Colonic mucosa (tissue), 4 donors: ENCODE data around the gene LGI4. TPM values are rescaled to one million over a fixed set of nuclear protein-coding genes. Genes with fewer than 3 reads are reported as not detected.

Experiments
- DNase-seq: peaks from one replicate; pipeline ENCODE4 v3.0.0-alpha.2; 2020
- H3K27ac ChIP-seq: fragments of 200-600 bp; one replicate; pipeline ENCODE4 v1.8.0; 2021
- H3K27me3 ChIP-seq: fragments of 200-600 bp; one replicate; pipeline ENCODE4 v1.8.0; 2021
- H3K36me3 ChIP-seq: fragments of 200-600 bp; one replicate; pipeline ENCODE4 v1.8.0; 2021
- H3K4me1 ChIP-seq: fragments of 200-600 bp; one replicate; pipeline ENCODE4 v1.8.0; 2021; ENCODE audit warnings: mild to moderate bottlenecking
- H3K4me3 ChIP-seq: fragments of 200-600 bp; one replicate; pipeline ENCODE4 v1.8.0; 2021
- H3K9ac ChIP-seq, 2 donors: one replicate each; pipeline ENCODE4 v1.7.0; 2013; ENCODE audit warnings: control low read depth in 2 of 2, low read depth in 2 of 2, low read length in 2 of 2
- H3K9me3 ChIP-seq: fragments of 200-600 bp; one replicate; pipeline ENCODE4 v1.8.0; 2021
- intact Hi-C: fragments of 100-400 bp; cut with DNase I; formaldehyde crosslinking; loops from one replicate; pipeline ENCODE4 v1.14.1; 2022
- total RNA-seq, 2 donors: library from RNA; stranded (reverse); fragmentation: NEBNext Ultra II Directional in 1 of 2; extraction: Animal tissue kit (Norgen Biotek cat#: 25700) in 1 of 2; gene quantifications; one replicate each; pipeline ENCODE4 v1.2.1, GENCODE V29; 2021
- TF ChIP-seq, protein P1 (sequence below): fragments of 200-600 bp; IDR thresholded peaks from one replicate; pipeline ENCODE4 v1.8.0; 2022; ENCODE audit warnings: antibody characterized with exemption, mild to moderate bottlenecking
- donor health status: healthy.
- donor health status: DM: no; HTN: no; CAD: no.
- donor health status: DM: no; HTN: no; CAD: no.

The LGI4 gene
- total RNA-seq, 2 donors from 2014 or later: 5.8 to 10.2 TPM

DNA sequence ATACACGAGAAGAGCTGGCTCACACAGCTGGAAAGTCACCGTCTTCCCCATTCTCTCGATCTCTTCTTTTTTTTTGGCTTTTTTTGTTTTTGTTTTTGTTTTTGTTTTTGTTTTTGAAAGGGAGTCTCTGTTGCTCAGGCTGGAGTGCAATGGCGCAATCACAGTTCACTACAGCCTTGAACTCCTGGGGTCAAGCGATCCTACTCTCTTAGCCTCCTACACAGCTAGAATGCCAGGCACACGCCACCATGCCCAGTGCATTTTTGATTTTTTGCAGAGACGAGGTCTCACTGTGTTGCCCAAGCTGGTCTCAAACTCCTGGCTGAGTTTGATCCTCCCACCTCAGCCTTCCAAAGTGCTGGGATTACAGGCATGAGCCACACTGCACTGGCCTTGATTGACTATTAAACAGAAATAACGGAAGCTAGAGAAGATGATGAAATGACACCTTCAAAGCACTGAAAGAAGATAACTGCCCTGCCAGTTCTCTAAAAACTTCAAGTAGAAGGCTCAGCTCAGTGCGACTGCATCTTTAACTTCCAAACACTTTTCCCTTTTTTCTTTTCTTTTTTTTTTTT lies 15.2 kb downstream of the LGI4 start:
- no peaks in the 10 kb centered on the region for H3K27me3 ChIP-seq
- TF ChIP-seq, protein P1, sequence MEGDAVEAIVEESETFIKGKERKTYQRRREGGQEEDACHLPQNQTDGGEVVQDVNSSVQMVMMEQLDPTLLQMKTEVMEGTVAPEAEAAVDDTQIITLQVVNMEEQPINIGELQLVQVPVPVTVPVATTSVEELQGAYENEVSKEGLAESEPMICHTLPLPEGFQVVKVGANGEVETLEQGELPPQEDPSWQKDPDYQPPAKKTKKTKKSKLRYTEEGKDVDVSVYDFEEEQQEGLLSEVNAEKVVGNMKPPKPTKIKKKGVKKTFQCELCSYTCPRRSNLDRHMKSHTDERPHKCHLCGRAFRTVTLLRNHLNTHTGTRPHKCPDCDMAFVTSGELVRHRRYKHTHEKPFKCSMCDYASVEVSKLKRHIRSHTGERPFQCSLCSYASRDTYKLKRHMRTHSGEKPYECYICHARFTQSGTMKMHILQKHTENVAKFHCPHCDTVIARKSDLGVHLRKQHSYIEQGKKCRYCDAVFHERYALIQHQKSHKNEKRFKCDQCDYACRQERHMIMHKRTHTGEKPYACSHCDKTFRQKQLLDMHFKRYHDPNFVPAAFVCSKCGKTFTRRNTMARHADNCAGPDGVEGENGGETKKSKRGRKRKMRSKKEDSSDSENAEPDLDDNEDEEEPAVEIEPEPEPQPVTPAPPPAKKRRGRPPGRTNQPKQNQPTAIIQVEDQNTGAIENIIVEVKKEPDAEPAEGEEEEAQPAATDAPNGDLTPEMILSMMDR: no peak
- intact Hi-C loops: no loop called here
- no peaks in the 10 kb centered on the region for H3K36me3 ChIP-seq
- H3K4me3 ChIP-seq: peak overlapping the region; percentile 53
- DNase-seq: no peak
- peaks cover 8% of the 10 kb centered on the region for H3K4me1 ChIP-seq
- H3K9me3 ChIP-seq: no peaks in the 10 kb centered on the region
- H3K27ac ChIP-seq: peak overlapping the region; percentile 92
- H3K9ac ChIP-seq: peak overlapping the region; percentile 73 to 97

DNA sequence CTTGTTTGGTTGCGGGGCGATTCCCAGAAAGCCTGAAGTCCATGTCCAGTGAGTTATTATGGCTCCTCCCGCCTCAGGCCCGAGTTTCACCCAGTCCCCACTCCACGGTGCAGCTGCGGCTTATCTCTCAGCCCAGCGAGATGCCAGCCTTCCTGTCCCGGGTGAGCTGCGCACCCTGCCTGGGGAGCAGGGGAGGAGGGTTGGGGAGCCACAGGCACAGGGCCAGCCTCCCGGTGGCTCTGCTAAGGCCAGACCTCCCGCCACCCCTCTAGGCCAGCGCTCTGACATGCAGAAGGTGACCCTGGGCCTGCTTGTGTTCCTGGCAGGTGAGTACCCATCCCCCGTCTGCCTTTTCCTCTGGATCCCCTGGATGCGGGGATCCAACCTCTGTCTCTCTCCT lies 15.8 kb downstream of the LGI4 start:
- peaks cover 8% of the 10 kb centered on the region for H3K4me1 ChIP-seq
- H3K27ac ChIP-seq: peak overlapping the region; percentile 92
- H3K9ac ChIP-seq: peak overlapping the region; percentile 73 to 97
- intact Hi-C loops: no loop called here
- no peak for DNase-seq
- H3K9me3 ChIP-seq: no peaks in the 10 kb centered on the region
- no peaks in the 10 kb centered on the region for H3K36me3 ChIP-seq
- TF ChIP-seq, protein P1: no peak
- H3K27me3 ChIP-seq: no peaks in the 10 kb centered on the region
- H3K4me3 ChIP-seq: peak overlapping the region; percentile 53

DNA sequence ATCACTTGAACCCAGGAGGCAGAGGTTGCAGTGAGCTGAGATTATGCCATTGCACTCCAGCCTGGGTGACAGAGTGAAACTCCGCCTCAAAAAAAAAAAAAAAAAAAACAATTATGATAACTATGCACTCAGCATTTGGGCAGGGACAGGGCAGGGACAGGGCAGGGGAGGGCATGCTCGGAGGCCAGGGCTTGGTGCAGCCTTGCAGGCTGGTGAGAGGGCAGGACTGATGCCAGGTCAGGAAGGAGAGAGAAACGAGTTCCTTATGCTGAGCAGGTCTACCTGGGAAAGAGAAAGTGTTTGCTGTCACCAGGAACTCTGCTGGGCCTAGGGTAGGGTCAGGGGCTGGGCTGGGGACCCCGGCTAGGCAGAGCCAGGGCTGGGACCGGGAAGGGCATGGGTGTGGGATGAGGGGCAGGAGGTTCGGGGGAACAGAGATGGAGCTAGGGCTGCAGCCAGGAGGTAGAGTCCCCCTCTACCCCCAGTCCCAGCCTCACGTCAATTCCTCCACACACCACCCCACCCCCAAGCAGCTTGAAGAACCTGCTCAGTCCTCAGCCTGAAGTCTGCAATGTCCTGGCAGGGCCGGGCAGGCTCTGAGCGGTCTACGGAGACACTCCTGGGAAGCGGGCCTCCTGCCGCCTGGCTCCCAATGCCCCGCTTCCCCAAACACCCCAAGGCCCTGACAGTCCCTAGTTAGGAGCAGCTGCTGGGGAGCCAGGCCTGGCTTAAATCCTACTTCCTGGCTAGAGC lies 16.4 kb downstream of the LGI4 start:
- Histone ChIP-seq H3K27me3 (no peaks in the 10 kb centered on the region), H3K27ac (peak overlapping the region; percentile 92), H3K4me3 (peak overlapping the region; percentile 53), H3K9me3 (no peaks in the 10 kb centered on the region), H3K4me1 (peaks cover 8% of the 10 kb centered on the region), H3K36me3 (no peaks in the 10 kb centered on the region), H3K9ac (peak overlapping the region; percentile 73 to 97)
- intact Hi-C loops: no loop called here
- TF ChIP-seq, protein P1: no peak
- DNase-seq: peak; percentile 69

DNA sequence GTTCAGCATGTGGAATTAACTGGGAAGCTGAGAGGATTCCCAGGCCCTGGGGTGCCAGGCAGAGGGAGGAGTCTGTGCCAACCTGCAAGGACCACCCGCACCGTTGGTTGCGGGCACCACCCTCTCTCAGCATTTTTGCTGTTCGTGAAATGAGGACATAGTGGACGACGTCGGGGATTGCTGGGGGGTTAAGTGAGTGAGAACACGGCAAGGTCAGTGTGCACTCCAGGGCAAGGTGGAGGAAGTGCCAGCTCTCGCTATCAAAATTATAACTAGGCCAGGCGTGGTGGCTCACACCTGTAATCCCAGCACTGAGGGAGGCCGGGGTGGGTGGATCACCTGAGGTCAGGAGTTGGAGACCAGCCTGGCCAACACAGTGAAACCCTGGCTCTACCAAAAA lies 17.1 kb downstream of the LGI4 start:
- peak; percentile 65 for DNase-seq
- TF ChIP-seq, protein P1: no peak
- H3K4me3 ChIP-seq: peak overlapping the region; percentile 53
- peaks cover 7% of the 10 kb centered on the region for H3K4me1 ChIP-seq
- H3K9ac ChIP-seq: peak overlapping the region in 1 of 2 donors; percentile 97
- H3K27ac ChIP-seq: peak overlapping the region; percentile 92
- no peaks in the 10 kb centered on the region for H3K9me3 ChIP-seq
- intact Hi-C loops: no loop called here
- no peaks in the 10 kb centered on the region for H3K36me3 ChIP-seq
- H3K27me3 ChIP-seq: no peaks in the 10 kb centered on the region

DNA sequence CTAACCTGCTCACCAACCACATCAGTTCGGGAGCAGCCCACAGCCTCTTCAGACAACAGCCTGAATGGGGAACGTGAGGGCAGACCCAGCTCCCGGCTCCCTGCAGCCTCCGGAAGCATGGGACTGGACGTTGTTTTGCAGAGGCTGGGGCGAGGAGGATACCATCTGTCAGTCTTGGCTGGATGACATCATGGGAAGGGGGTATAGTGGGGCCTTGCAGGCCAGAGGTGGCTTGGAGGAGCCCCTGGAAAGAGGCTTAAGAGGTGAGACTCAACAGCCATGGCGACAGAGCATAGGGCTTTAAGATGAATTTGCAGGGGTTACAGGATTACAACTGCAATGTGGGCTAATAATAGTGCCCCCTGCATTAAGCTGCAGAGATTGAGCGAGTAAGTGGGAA lies 17.7 kb downstream of the LGI4 start:
- no peaks in the 10 kb centered on the region for H3K9me3 ChIP-seq
- H3K9ac ChIP-seq: peak overlapping the region; percentile 85 to 97
- peaks cover 3% of the 10 kb centered on the region for H3K4me1 ChIP-seq
- H3K36me3 ChIP-seq: no peaks in the 10 kb centered on the region
- intact Hi-C loops: no loop called here
- peak overlapping the region; percentile 53 for H3K4me3 ChIP-seq
- peak overlapping the region; percentile 92 for H3K27ac ChIP-seq
- TF ChIP-seq, protein P1: no peak
- no peak for DNase-seq
- H3K27me3 ChIP-seq: no peaks in the 10 kb centered on the region
